ENCODE data around the gene ABHD1.

The ABHD1 gene

DNA sequence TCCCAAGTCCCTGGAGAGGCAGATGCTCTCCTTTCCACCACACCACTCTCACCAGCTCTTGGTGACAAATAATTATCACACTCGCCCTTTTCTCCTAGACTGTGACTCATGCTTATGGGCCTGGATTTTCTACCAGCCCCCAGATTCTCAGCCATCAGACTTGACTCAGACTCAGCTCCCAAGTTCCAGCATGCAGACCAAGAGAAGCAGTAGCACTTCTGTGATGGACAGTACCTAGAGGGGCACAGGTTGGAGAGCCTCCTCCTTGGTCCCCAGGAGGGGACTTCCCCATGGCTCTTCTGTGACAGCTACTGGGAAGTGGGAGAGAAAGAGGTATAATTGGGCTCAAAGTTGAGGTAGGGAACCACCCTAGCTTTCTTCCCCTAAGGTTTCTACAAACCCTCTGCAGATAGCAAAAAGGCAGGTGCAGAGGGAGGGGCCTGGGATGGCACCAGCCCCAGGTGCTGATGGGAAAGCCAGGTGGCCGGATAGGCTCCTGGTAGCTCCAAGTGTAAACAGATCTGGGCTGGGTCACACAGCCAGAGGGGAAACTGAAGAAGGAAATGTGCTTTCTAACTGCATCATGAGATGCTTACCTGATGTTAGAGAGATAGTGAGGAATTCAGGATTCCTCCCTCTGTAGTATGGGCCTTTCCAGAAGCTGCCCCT is 29.3 kb downstream of the ABHD1 start:
- TF ChIP-seq GABPA (IDR thresholded peaks at IDR 0.05; ENCODE audit: low read depth) (no peak), SPI1 (IDR thresholded peaks at IDR 0.05; ENCODE audit: borderline replicate concordance, low read depth) (no peak), POLR2AphosphoS5 (IDR thresholded peaks at IDR 0.05; ENCODE audit: low read depth) (no peak)
- TF ChIP-seq, protein P1, sequence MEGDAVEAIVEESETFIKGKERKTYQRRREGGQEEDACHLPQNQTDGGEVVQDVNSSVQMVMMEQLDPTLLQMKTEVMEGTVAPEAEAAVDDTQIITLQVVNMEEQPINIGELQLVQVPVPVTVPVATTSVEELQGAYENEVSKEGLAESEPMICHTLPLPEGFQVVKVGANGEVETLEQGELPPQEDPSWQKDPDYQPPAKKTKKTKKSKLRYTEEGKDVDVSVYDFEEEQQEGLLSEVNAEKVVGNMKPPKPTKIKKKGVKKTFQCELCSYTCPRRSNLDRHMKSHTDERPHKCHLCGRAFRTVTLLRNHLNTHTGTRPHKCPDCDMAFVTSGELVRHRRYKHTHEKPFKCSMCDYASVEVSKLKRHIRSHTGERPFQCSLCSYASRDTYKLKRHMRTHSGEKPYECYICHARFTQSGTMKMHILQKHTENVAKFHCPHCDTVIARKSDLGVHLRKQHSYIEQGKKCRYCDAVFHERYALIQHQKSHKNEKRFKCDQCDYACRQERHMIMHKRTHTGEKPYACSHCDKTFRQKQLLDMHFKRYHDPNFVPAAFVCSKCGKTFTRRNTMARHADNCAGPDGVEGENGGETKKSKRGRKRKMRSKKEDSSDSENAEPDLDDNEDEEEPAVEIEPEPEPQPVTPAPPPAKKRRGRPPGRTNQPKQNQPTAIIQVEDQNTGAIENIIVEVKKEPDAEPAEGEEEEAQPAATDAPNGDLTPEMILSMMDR (IDR thresholded peaks at IDR 0.05; ENCODE audit: insufficient read depth, low read length) = no peak
- TF ChIP-seq, protein P2, sequence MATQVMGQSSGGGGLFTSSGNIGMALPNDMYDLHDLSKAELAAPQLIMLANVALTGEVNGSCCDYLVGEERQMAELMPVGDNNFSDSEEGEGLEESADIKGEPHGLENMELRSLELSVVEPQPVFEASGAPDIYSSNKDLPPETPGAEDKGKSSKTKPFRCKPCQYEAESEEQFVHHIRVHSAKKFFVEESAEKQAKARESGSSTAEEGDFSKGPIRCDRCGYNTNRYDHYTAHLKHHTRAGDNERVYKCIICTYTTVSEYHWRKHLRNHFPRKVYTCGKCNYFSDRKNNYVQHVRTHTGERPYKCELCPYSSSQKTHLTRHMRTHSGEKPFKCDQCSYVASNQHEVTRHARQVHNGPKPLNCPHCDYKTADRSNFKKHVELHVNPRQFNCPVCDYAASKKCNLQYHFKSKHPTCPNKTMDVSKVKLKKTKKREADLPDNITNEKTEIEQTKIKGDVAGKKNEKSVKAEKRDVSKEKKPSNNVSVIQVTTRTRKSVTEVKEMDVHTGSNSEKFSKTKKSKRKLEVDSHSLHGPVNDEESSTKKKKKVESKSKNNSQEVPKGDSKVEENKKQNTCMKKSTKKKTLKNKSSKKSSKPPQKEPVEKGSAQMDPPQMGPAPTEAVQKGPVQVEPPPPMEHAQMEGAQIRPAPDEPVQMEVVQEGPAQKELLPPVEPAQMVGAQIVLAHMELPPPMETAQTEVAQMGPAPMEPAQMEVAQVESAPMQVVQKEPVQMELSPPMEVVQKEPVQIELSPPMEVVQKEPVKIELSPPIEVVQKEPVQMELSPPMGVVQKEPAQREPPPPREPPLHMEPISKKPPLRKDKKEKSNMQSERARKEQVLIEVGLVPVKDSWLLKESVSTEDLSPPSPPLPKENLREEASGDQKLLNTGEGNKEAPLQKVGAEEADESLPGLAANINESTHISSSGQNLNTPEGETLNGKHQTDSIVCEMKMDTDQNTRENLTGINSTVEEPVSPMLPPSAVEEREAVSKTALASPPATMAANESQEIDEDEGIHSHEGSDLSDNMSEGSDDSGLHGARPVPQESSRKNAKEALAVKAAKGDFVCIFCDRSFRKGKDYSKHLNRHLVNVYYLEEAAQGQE (IDR thresholded peaks at IDR 0.05; ENCODE audit: insufficient replicate concordance, low read depth) = no peak
- no peaks in the 10 kb centered on the region for H3K27me3 ChIP-seq (ENCODE audit: insufficient read depth, poor library complexity, severe bottlenecking)
- H3K4me3 ChIP-seq (replicated peaks; ENCODE audit: insufficient read depth, low read length) = no peak overlapping the region
- no peak for DNase-seq (ENCODE audit: low read depth in 1 of 2, low spot score in 1 of 2)
- no peak overlapping the region for H3K27ac ChIP-seq (replicated peaks)

DNA sequence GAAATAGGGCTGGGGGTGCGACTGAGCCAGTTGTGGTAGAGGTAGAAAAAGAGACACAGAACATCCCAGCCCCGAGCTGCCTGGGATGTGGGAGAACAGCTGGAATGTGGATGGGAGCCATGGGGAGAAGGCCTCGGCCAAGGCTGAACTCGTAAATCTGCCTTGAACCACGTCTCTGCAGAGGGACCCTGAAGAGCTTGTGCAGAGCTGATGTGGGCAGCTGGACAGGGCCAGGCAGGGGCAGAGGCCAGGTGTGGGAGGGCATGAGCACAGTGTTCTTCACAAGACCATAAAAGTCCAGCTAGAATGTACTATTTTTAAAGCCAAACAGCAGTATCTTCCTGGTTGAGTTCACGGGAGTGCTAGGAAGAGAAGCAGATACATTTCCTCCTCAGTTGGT is 30.9 kb downstream of the ABHD1 start:
- DNase-seq (ENCODE audit: low read depth in 1 of 2, low spot score in 1 of 2) = no peak

DNA sequence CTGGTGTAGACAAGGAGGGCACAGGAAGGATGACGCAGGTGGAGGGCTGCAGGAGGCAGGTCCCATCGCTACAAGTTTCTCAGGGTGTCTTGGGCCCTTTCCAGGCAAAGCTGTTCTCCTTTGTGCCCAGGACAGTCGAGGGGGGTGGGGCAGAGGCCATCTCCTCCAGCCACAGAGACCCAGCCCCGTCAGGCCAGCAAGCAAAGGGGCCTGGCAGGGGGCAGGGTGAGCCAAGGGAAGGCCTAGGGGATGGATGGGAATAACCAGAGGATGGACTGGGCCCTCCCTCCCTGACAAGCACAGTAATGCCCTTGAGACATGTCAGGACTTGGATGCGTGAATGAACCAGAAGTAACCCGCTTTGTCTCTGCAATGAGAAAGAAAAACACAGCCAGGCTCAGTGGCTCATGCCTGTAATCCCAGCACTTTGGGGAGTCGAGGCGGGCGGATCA is 31.5 kb downstream of the ABHD1 start:
- Histone ChIP-seq H3K27ac (replicated peaks) (no peak overlapping the region), H3K4me3 (replicated peaks; ENCODE audit: insufficient read depth, low read length) (no peak overlapping the region), H3K27me3 (ENCODE audit: insufficient read depth, poor library complexity, severe bottlenecking) (no peaks in the 10 kb centered on the region)
- no peak for DNase-seq (ENCODE audit: low read depth in 1 of 2, low spot score in 1 of 2)
- TF ChIP-seq, protein P2 (IDR thresholded peaks at IDR 0.05; ENCODE audit: insufficient replicate concordance, low read depth) = no peak
- no peak for TF ChIP-seq GABPA (IDR thresholded peaks at IDR 0.05; ENCODE audit: low read depth)
- TF ChIP-seq POLR2AphosphoS5 (IDR thresholded peaks at IDR 0.05; ENCODE audit: low read depth) = no peak
- TF ChIP-seq, protein P1 (IDR thresholded peaks at IDR 0.05; ENCODE audit: insufficient read depth, low read length) = no peak
- TF ChIP-seq SPI1 (IDR thresholded peaks at IDR 0.05; ENCODE audit: borderline replicate concordance, low read depth) = no peak

More for the DNA sequence above, 30.9 kb downstream of the ABHD1 start:
- Histone ChIP-seq H3K27me3 (ENCODE audit: insufficient read depth, poor library complexity, severe bottlenecking) (no peaks in the 10 kb centered on the region), H3K27ac (replicated peaks) (no peak overlapping the region), H3K4me3 (replicated peaks; ENCODE audit: insufficient read depth, low read length) (no peak overlapping the region)
- no peak for TF ChIP-seq POLR2AphosphoS5 (IDR thresholded peaks at IDR 0.05; ENCODE audit: low read depth)
- TF ChIP-seq, protein P2 (IDR thresholded peaks at IDR 0.05; ENCODE audit: insufficient replicate concordance, low read depth) = no peak
- TF ChIP-seq SPI1 (IDR thresholded peaks at IDR 0.05; ENCODE audit: borderline replicate concordance, low read depth) = no peak
- TF ChIP-seq GABPA (IDR thresholded peaks at IDR 0.05; ENCODE audit: low read depth) = no peak
- TF ChIP-seq, protein P1 (IDR thresholded peaks at IDR 0.05; ENCODE audit: insufficient read depth, low read length) = no peak
